Erythroblast (primary cell): ENCODE measurements around the gene EEPD1.

Source experiments
- GATA1 ChIP-seq: IDR thresholded peaks from 2 replicates; pipeline ENCODE4 v1.6.1; 2011; ENCODE audit warnings: low read depth, mild to moderate bottlenecking, control low read depth, low read length, moderate library complexity
- POLR2A ChIP-seq: IDR thresholded peaks from 2 replicates; pipeline ENCODE4 v1.6.1; 2011; ENCODE audit warnings: mild to moderate bottlenecking, low read length

- TF ChIP-seq POLR2A (no peak), GATA1 (no peak)
These were observed 580 bp downstream of the EEPD1 start for GRCh38 chr7:36153571-36154097.
